Measurements from ENCODE around the gene MTHFR.

DNA sequence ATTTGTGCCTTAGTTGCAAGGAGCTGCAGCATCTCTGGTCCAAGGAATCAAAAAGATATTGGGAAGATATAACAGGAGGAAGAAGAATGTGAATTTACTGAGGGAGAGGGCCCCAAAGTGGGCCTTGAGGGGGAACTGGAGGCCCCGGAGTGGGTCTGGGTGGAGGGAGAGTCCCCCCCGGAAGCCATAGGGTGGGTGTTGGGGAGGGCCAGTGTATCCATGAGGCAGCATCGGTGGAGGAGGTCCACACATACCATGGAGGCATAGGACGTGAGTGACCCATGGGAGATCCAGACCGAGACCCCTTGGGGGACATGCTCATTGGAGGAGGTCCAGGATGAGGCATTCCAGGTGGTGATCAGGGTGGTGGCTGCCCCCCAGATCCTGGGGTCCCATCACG lies 44.5 kb downstream of the MTHFR start:
- TF ChIP-seq NFIC (IDR thresholded peaks at IDR 0.05) (no peak), FOXM1 (IDR thresholded peaks at IDR 0.05; ENCODE audit: borderline replicate concordance, low read depth) (no peak), CREB1 (IDR thresholded peaks at IDR 0.05; ENCODE audit: low read depth) (no peak), RAD21 (IDR thresholded peaks at IDR 0.05; ENCODE audit: low read depth) (no peak), EP300 (IDR thresholded peaks at IDR 0.05; ENCODE audit: borderline replicate concordance) (no peak), ZBTB7A (IDR thresholded peaks at IDR 0.05; ENCODE audit: low read depth) (no peak), TAF1 (IDR thresholded peaks at IDR 0.05; ENCODE audit: low read depth) (no peak), CEBPB (IDR thresholded peaks at IDR 0.05) (no peak)
- TF ChIP-seq, protein P1, sequence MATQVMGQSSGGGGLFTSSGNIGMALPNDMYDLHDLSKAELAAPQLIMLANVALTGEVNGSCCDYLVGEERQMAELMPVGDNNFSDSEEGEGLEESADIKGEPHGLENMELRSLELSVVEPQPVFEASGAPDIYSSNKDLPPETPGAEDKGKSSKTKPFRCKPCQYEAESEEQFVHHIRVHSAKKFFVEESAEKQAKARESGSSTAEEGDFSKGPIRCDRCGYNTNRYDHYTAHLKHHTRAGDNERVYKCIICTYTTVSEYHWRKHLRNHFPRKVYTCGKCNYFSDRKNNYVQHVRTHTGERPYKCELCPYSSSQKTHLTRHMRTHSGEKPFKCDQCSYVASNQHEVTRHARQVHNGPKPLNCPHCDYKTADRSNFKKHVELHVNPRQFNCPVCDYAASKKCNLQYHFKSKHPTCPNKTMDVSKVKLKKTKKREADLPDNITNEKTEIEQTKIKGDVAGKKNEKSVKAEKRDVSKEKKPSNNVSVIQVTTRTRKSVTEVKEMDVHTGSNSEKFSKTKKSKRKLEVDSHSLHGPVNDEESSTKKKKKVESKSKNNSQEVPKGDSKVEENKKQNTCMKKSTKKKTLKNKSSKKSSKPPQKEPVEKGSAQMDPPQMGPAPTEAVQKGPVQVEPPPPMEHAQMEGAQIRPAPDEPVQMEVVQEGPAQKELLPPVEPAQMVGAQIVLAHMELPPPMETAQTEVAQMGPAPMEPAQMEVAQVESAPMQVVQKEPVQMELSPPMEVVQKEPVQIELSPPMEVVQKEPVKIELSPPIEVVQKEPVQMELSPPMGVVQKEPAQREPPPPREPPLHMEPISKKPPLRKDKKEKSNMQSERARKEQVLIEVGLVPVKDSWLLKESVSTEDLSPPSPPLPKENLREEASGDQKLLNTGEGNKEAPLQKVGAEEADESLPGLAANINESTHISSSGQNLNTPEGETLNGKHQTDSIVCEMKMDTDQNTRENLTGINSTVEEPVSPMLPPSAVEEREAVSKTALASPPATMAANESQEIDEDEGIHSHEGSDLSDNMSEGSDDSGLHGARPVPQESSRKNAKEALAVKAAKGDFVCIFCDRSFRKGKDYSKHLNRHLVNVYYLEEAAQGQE (IDR thresholded peaks at IDR 0.05; ENCODE audit: low read depth): no peak
- TF ChIP-seq, protein P2, sequence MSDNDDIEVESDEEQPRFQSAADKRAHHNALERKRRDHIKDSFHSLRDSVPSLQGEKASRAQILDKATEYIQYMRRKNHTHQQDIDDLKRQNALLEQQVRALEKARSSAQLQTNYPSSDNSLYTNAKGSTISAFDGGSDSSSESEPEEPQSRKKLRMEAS (IDR thresholded peaks at IDR 0.05): no peak
